ENCODE results near the gene C9orf72. TPM values are rescaled to one million over a fixed set of nuclear protein-coding genes. Genes with fewer than 3 reads are reported as not detected.

The C9orf72 gene
- total RNA-seq, 1 experiment from 2014 or later: 40.6 TPM

GRCh38 chr9:27602142-27602861 is 29.0 kb upstream of the C9orf72 start:
- DNase-seq: no peak
- Histone ChIP-seq H4K20me1 (ENCODE audit: insufficient read depth, low read depth, low read length) (no peaks in the 10 kb centered on the region), H3K9me2 (replicated peaks; ENCODE audit: insufficient read depth, low read length) (no peaks in the 10 kb centered on the region), H3K4me3 (ENCODE audit: low read length) (no peak overlapping the region), H3K4me2 (ENCODE audit: low read depth, low read length, poor library complexity, severe bottlenecking) (no peak overlapping the region), H3K9me3 (ENCODE audit: low read length) (no peaks in the 10 kb centered on the region), H3K27me3 (ENCODE audit: low read length) (no peaks in the 10 kb centered on the region), H3K36me3 (ENCODE audit: insufficient read depth, low read length) (no peaks in the 10 kb centered on the region), H2AFZ (ENCODE audit: low read length) (no peak overlapping the region), H3K9ac (ENCODE audit: low read length) (no peak overlapping the region), H3K4me1 (ENCODE audit: low read length) (no peaks in the 10 kb centered on the region), H3K79me2 (ENCODE audit: low read length) (no peaks in the 10 kb centered on the region), H3K27ac (ENCODE audit: low read length) (no peak overlapping the region)

- no peak overlapping the region for H3K9ac ChIP-seq (ENCODE audit: low read length)
- H2AFZ ChIP-seq (ENCODE audit: low read length): no peak overlapping the region
- no peaks in the 10 kb centered on the region for H3K4me1 ChIP-seq (ENCODE audit: low read length)
- no peaks in the 10 kb centered on the region for H3K9me3 ChIP-seq (ENCODE audit: low read length)
- H3K36me3 ChIP-seq (ENCODE audit: insufficient read depth, low read length): no peaks in the 10 kb centered on the region
- H4K20me1 ChIP-seq (ENCODE audit: insufficient read depth, low read depth, low read length): no peaks in the 10 kb centered on the region
- H3K27ac ChIP-seq (ENCODE audit: low read length): no peak overlapping the region
- no peak overlapping the region for H3K4me2 ChIP-seq (ENCODE audit: low read depth, low read length, poor library complexity, severe bottlenecking)
- DNase-seq: no peak
- no peaks in the 10 kb centered on the region for H3K9me2 ChIP-seq (replicated peaks; ENCODE audit: insufficient read depth, low read length)
- H3K27me3 ChIP-seq (ENCODE audit: low read length): no peaks in the 10 kb centered on the region
- no peaks in the 10 kb centered on the region for H3K79me2 ChIP-seq (ENCODE audit: low read length)
- no peak overlapping the region for H3K4me3 ChIP-seq (ENCODE audit: low read length)
These were observed 28.1 kb upstream of the C9orf72 start for GRCh38 chr9:27601396-27601795.

GRCh38 chr9:27600256-27600655 is 27.0 kb upstream of the C9orf72 start:
- Histone ChIP-seq H3K9ac (ENCODE audit: low read length) (no peak overlapping the region), H4K20me1 (ENCODE audit: insufficient read depth, low read depth, low read length) (no peaks in the 10 kb centered on the region), H3K79me2 (ENCODE audit: low read length) (no peaks in the 10 kb centered on the region), H3K9me3 (ENCODE audit: low read length) (no peaks in the 10 kb centered on the region), H3K36me3 (ENCODE audit: insufficient read depth, low read length) (no peaks in the 10 kb centered on the region), H3K27ac (ENCODE audit: low read length) (no peak overlapping the region), H2AFZ (ENCODE audit: low read length) (no peak overlapping the region), H3K4me1 (ENCODE audit: low read length) (no peaks in the 10 kb centered on the region), H3K9me2 (replicated peaks; ENCODE audit: insufficient read depth, low read length) (no peaks in the 10 kb centered on the region), H3K27me3 (ENCODE audit: low read length) (no peaks in the 10 kb centered on the region), H3K4me2 (ENCODE audit: low read depth, low read length, poor library complexity, severe bottlenecking) (no peak overlapping the region), H3K4me3 (ENCODE audit: low read length) (no peak overlapping the region)
- no peak for DNase-seq

- no peaks in the 10 kb centered on the region for H3K79me2 ChIP-seq (ENCODE audit: low read length)
- H4K20me1 ChIP-seq (ENCODE audit: insufficient read depth, low read depth, low read length): no peaks in the 10 kb centered on the region
- no peaks in the 10 kb centered on the region for H3K9me3 ChIP-seq (ENCODE audit: low read length)
- no peaks in the 10 kb centered on the region for H3K4me1 ChIP-seq (ENCODE audit: low read length)
- DNase-seq: no peak
- no peaks in the 10 kb centered on the region for H3K9me2 ChIP-seq (replicated peaks; ENCODE audit: insufficient read depth, low read length)
- no peaks in the 10 kb centered on the region for H3K36me3 ChIP-seq (ENCODE audit: insufficient read depth, low read length)
- no peak overlapping the region for H3K4me3 ChIP-seq (ENCODE audit: low read length)
- H3K27ac ChIP-seq (ENCODE audit: low read length): no peak overlapping the region
- H3K27me3 ChIP-seq (ENCODE audit: low read length): no peaks in the 10 kb centered on the region
- no peak overlapping the region for H3K4me2 ChIP-seq (ENCODE audit: low read depth, low read length, poor library complexity, severe bottlenecking)
- no peak overlapping the region for H2AFZ ChIP-seq (ENCODE audit: low read length)
- H3K9ac ChIP-seq (ENCODE audit: low read length): no peak overlapping the region
These were observed 26.6 kb upstream of the C9orf72 start for GRCh38 chr9:27599870-27600238.

- H3K9me3 ChIP-seq (ENCODE audit: low read length): no peaks in the 10 kb centered on the region
- H3K79me2 ChIP-seq (ENCODE audit: low read length): no peaks in the 10 kb centered on the region
- H2AFZ ChIP-seq (ENCODE audit: low read length): no peak overlapping the region
- H3K27me3 ChIP-seq (ENCODE audit: low read length): no peaks in the 10 kb centered on the region
- no peaks in the 10 kb centered on the region for H3K4me1 ChIP-seq (ENCODE audit: low read length)
- no peak overlapping the region for H3K4me2 ChIP-seq (ENCODE audit: low read depth, low read length, poor library complexity, severe bottlenecking)
- no peaks in the 10 kb centered on the region for H3K9me2 ChIP-seq (replicated peaks; ENCODE audit: insufficient read depth, low read length)
- no peaks in the 10 kb centered on the region for H3K36me3 ChIP-seq (ENCODE audit: insufficient read depth, low read length)
- H3K27ac ChIP-seq (ENCODE audit: low read length): no peak overlapping the region
- H3K4me3 ChIP-seq (ENCODE audit: low read length): no peak overlapping the region
- H3K9ac ChIP-seq (ENCODE audit: low read length): no peak overlapping the region
- no peak for DNase-seq
- no peaks in the 10 kb centered on the region for H4K20me1 ChIP-seq (ENCODE audit: insufficient read depth, low read depth, low read length)
These were observed 26.0 kb upstream of the C9orf72 start for GRCh38 chr9:27599102-27599869.

- Histone ChIP-seq H3K4me3 (ENCODE audit: low read length) (no peak overlapping the region), H3K27me3 (ENCODE audit: low read length) (no peaks in the 10 kb centered on the region), H2AFZ (ENCODE audit: low read length) (no peak overlapping the region), H3K9me3 (ENCODE audit: low read length) (no peaks in the 10 kb centered on the region), H3K4me2 (ENCODE audit: low read depth, low read length, poor library complexity, severe bottlenecking) (no peak overlapping the region), H3K9ac (ENCODE audit: low read length) (no peak overlapping the region), H3K4me1 (ENCODE audit: low read length) (no peaks in the 10 kb centered on the region), H3K27ac (ENCODE audit: low read length) (no peak overlapping the region), H3K9me2 (replicated peaks; ENCODE audit: insufficient read depth, low read length) (no peaks in the 10 kb centered on the region), H3K36me3 (ENCODE audit: insufficient read depth, low read length) (no peaks in the 10 kb centered on the region), H3K79me2 (ENCODE audit: low read length) (no peaks in the 10 kb centered on the region), H4K20me1 (ENCODE audit: insufficient read depth, low read depth, low read length) (no peaks in the 10 kb centered on the region)
- DNase-seq: no peak
These were observed 22.5 kb upstream of the C9orf72 start for GRCh38 chr9:27595733-27596132.

- Histone ChIP-seq H2AFZ (ENCODE audit: low read length) (no peak overlapping the region), H3K36me3 (ENCODE audit: insufficient read depth, low read length) (no peaks in the 10 kb centered on the region), H3K4me1 (ENCODE audit: low read length) (peaks cover 22% of the 10 kb centered on the region), H3K27me3 (ENCODE audit: low read length) (no peaks in the 10 kb centered on the region), H3K9ac (ENCODE audit: low read length) (no peak overlapping the region), H3K79me2 (ENCODE audit: low read length) (no peaks in the 10 kb centered on the region), H3K9me3 (ENCODE audit: low read length) (no peaks in the 10 kb centered on the region), H3K27ac (ENCODE audit: low read length) (no peak overlapping the region), H4K20me1 (ENCODE audit: insufficient read depth, low read depth, low read length) (no peaks in the 10 kb centered on the region), H3K4me3 (ENCODE audit: low read length) (no peak overlapping the region), H3K9me2 (replicated peaks; ENCODE audit: insufficient read depth, low read length) (no peaks in the 10 kb centered on the region), H3K4me2 (ENCODE audit: low read depth, low read length, poor library complexity, severe bottlenecking) (no peak overlapping the region)
- DNase-seq: no peak
These were observed 18.4 kb upstream of the C9orf72 start for GRCh38 chr9:27591672-27592071.

GRCh38 chr9:27591093-27591492 is 17.8 kb upstream of the C9orf72 start:
- Histone ChIP-seq H3K9me3 (ENCODE audit: low read length) (no peaks in the 10 kb centered on the region), H2AFZ (ENCODE audit: low read length) (no peak overlapping the region), H3K79me2 (ENCODE audit: low read length) (no peaks in the 10 kb centered on the region), H3K4me2 (ENCODE audit: low read depth, low read length, poor library complexity, severe bottlenecking) (no peak overlapping the region), H3K27me3 (ENCODE audit: low read length) (no peaks in the 10 kb centered on the region), H3K9ac (ENCODE audit: low read length) (no peak overlapping the region), H3K4me1 (ENCODE audit: low read length) (peaks cover 28% of the 10 kb centered on the region), H3K27ac (ENCODE audit: low read length) (no peak overlapping the region), H3K9me2 (replicated peaks; ENCODE audit: insufficient read depth, low read length) (no peaks in the 10 kb centered on the region), H3K36me3 (ENCODE audit: insufficient read depth, low read length) (no peaks in the 10 kb centered on the region), H4K20me1 (ENCODE audit: insufficient read depth, low read depth, low read length) (no peaks in the 10 kb centered on the region), H3K4me3 (ENCODE audit: low read length) (no peak overlapping the region)
- no peak for DNase-seq

Data from Karpas-422 (cell line).